Hippocampal formation (tissue), 2 donors: ENCODE measurements around the gene RPS6KA2.
A peak's percentile ranks its signal among the peaks of the same experiment; 100 is the strongest.

Experiments used
- DNase-seq, 2 donors: peaks; one replicate each; lab custom pipeline; 2025; lab: John Stamatoyannopoulos, UW

RPS6KA2 gene

GRCh38 chr6:166615059-166615770 is 11.8 kb downstream of the RPS6KA2 start:
- DNase-seq: no peak

- DNase-seq: no peak
Measured at GRCh38 chr6:166614589-166614988, 12.5 kb downstream of the RPS6KA2 start.

DNA sequence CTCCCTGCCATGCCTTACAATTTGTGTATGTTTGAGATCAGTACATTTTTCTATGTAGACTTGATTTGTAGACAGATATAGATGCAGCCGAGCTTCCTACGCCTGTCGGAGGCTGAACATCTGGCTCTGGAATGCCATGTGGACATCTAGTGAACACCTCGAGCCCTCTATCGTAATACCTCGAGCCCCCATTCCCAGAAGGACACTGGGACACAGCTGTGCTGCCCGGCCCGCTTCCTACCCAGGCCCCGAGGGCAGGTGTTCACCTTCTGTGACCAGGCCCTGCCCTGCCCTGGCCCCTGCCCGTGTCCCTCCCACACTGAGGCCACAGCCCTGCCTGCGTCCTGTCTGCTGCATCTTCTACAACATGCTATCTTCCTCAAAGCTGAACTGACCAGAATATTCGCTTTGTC is 12.9 kb downstream of the RPS6KA2 start:
- DNase-seq: no peak

DNA sequence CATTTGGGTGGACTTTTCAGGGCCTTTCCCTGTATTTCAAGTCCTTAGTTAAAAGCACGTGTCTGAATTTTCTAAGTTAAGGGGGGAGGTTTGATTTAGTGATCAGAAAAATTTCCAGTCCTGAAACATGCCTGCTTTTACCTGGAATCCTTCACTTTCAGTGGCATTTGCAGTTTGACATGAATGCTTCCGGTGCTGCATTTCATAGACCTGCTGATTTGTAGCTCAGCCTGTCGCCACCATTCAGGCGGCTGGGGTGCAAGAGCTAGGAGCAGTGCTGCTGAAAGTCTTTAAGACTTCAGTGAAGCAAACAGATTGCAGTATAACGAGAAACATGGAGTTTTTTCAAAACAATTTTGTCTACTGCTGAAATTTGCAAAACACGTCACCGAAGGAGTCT is 14.0 kb downstream of the RPS6KA2 start:
- DNase-seq: no peak

DNA sequence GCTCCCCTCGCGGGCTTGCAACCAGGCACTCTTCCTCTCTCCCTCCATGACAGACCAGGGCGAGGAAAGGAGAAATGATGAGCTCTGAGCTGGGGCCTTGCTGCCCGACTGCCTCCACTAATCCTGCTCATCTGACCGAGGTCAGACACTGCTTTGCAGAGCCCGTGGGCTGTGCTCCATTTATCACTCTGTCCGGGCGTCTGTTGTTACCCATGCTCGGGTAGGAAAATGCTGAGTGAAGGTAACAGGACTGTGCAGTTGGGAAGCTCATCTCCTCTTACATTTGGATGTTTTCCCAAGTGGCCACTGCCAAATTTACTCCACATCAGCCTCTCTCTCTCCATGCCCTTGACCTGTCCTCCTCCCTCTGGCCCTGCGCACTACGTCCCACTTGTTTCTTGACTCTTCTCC is 14.6 kb downstream of the RPS6KA2 start:
- no peak for DNase-seq

GRCh38 chr6:166611631-166612030 is 15.4 kb downstream of the RPS6KA2 start:
- DNase-seq: no peak

DNA sequence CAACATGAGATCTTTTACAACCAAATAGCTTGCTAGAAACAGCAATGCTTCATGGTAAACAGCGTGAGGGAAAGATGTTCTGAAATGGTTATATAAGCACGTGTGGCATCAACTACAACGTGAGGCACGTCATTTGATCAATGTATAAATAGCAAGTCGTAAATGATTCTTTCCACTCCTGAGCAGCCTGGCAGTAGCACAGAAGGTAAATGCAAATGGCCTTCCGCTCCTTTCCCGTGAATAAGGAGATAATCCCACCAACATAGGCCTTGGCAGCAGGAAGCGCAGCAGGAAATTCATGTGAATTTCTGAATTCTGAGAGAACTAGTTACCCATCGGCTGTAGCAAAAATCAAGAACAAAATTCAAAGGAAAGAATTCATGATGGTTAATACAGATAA is 17.0 kb downstream of the RPS6KA2 start:
- DNase-seq: no peak

- no peak for DNase-seq
Measured at GRCh38 chr6:166608774-166609173, 18.3 kb downstream of the RPS6KA2 start.

DNA sequence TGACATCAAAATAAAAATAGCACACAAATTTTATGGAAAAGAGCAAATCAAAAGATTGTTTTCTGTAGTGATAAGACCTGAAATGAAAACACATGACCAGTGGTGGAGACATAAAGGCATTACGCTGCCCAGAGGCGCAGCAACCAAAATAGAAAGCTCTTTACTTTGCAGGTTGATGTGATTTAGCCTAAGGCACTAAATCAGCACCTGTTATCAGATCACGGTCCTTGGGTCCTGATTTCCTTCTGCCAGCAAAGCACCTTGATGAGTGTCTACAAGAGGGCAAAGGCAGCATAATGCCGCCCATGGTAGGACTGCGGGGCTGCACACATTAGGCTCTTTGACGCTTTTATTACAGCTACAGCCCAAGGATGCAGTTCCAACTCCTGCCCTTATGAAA is 21.3 kb downstream of the RPS6KA2 start:
- DNase-seq: no peak

- DNase-seq: no peak
Measured at GRCh38 chr6:166604911-166605310, 22.1 kb downstream of the RPS6KA2 start.

DNA sequence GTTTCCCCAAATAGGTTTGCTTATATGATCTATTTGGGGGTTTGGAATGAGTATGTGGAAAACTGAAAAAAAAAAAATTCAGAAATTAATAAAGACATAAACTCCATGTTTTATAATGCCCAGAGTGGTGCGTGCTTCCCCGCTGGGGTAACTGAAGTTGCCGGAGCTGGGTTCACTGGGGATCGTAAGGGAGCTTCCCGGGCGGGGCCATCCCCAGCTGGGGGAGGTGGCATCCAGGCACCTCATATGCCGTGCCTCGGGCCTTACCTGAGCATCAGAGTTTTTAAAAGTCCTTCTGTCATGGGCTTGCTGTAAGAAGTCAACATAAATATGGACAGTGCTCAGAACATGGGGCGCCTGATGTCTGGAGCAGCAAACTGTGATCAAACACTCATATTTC is 22.7 kb downstream of the RPS6KA2 start:
- DNase-seq: no peak

DNA sequence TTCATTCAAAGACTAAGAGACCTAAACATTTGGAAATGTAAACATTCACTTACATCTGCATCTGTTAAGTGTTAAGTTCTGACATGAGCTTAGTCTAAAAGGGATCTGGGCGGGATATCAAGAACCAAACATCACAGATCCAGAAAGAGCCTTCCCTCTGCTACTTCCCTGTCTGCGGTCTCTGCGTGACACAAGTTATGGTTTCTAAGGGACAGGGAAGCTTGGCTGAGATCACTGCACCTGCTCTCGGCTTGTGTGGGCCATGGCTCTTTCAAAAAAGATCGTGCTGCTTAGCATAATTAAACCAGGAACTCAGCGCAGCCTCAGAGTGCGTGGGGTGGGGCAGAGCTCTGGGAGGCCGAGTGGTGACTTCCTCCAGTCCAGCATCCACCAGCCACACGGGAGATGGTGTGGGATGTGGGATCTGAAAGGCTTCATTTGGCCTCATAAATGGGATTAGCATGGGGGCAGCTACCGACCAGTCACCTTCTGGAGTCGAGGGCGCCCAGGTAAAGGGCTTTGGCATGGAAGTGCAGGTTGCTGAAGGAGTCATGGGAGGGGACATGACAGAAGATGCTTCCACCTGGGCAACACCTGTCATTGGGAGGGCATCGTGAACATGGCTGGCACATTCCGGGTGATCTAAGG is 23.9 kb downstream of the RPS6KA2 start:
- DNase-seq: no peak

GRCh38 chr6:166601956-166602355 is 25.1 kb downstream of the RPS6KA2 start:
- DNase-seq: no peak

DNA sequence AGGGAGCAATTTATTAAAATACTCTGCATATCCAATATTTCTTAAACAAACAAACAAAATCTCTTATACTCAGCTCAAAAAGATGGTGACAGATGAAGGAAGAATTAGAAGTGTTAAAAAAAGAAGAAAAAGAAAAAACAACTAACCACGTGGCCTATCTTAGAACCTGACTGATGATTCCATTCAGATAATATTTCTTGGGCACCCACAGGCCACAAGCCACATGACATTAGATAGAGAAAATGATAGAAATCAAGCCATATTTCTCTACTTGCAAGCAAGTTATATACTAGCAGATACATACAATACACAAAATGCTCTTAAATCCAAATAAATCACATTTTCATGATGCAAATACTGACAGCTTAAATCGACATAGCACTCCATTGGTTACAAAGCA is 26.1 kb downstream of the RPS6KA2 start:
- DNase-seq: no peak

- DNase-seq: no peak
Measured at GRCh38 chr6:166599205-166599604, 27.8 kb downstream of the RPS6KA2 start.

- peak in 1 of 2 donors; percentile 44 for DNase-seq
Measured at GRCh38 chr6:166598441-166599138, 28.5 kb downstream of the RPS6KA2 start.

GRCh38 chr6:166597711-166598440 is 29.2 kb downstream of the RPS6KA2 start:
- no peak for DNase-seq

GRCh38 chr6:166596776-166597507 is 30.1 kb downstream of the RPS6KA2 start:
- no peak for DNase-seq

- no peak for DNase-seq
Measured at GRCh38 chr6:166595949-166596348, 31.1 kb downstream of the RPS6KA2 start.

DNA sequence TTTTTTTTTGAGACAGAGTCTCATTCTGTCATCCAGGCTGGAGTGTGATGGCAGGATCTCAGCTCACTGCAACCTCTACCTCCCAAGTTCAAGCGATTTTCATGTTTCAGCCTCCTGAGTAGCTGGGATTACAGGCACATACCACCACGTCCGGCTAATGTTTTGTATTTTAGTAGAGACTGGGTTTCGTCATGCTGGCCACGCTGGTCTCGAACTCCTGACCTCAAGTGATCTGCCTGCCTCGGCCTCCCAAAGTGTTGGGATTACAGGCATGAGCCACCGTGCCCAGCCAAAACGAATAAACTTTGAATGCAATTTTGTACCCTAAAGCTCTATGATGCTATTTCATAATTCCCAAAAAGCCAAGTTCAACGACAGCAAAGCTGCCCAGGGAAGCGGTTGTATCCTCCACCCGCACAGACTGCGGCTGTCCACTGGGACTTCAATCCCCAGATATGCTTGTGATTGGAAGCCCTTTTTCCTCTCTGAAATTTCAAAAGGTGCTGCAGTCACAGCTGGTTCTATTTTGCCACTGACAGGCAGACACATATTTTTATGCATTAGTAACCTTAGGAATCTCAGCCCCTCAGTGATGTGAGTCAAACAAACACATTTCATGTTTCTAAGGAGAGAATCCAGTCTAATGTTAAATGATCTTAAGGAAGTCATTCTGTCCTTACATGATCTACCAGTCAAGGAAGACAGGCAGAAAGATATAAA is 31.8 kb downstream of the RPS6KA2 start:
- no peak for DNase-seq

DNA sequence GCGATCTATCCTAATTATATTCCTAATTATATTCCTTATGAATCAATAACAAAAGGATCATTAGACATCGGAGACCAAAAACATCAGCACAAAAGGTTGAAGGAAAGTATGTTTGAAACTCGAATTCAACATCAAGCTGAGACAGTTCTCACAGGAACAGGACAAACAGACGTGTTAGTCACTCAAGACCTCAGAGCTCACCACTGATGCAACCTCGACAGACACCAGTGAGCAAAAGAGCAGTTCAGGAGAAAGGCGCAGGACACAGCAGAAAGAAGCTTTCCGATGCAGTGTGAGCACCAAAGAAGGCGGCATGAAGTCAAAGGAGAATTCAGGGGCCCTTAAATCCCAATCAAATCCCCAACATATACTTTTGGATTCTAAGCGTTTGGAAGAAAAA is 34.2 kb downstream of the RPS6KA2 start:
- no peak for DNase-seq
